GM23338 (cell line): ENCODE results near the gene ZNF33B. TPM values are rescaled to one million over a fixed set of nuclear protein-coding genes. Genes with fewer than 3 reads are reported as not detected.

Experiments used
- ATAC-seq: fragments of 200-7000 bp; cut with Tn5 transposase; 3 replicates; pipeline ENCODE4 v1.9.1; 2020
- DNase-seq: peaks from one replicate; pipeline ENCODE4 v3.0.0-alpha.2; 2015; ENCODE audit warnings: low spot score
- H2AFZ ChIP-seq: fragments of 200-600 bp; sonication (generic); 2 replicates; pipeline ENCODE4 v1.8.0; 2016; ENCODE audit warnings: antibody characterized with exemption, mild to moderate bottlenecking, moderate library complexity
- H3F3A ChIP-seq: fragments of 200-600 bp; sonication (generic); replicated peaks from 2 replicates; pipeline ENCODE4 v1.8.0; 2017; ENCODE audit warnings: antibody characterized with exemption, mixed run types, low read depth
- H3K27ac ChIP-seq: fragments of 200-600 bp; sonication (generic); 2 replicates; pipeline ENCODE4 v1.6.1; 2016; ENCODE audit warnings: low read depth
- H3K27me3 ChIP-seq: fragments of 200-600 bp; sonication (generic); 2 replicates; pipeline ENCODE4 v1.8.0; 2016; ENCODE audit warnings: mild to moderate bottlenecking, mixed run types, moderate library complexity; ENCODE audit not compliant: insufficient read depth
- H3K36me3 ChIP-seq: fragments of 200-600 bp; sonication (generic); 2 replicates; pipeline ENCODE4 v1.8.0; 2016; ENCODE audit warnings: mild to moderate bottlenecking; ENCODE audit not compliant: insufficient read depth
- H3K4me1 ChIP-seq: fragments of 200-600 bp; sonication (generic); 2 replicates; pipeline ENCODE4 v1.8.0; 2016; ENCODE audit warnings: mild to moderate bottlenecking, moderate library complexity; ENCODE audit not compliant: insufficient read depth
- H3K4me2 ChIP-seq: fragments of 200-600 bp; sonication (generic); 2 replicates; pipeline ENCODE4 v1.7.1; 2017; ENCODE audit warnings: mixed run types
- H3K4me3 ChIP-seq: fragments of 200-600 bp; sonication (generic); 2 replicates; pipeline ENCODE4 v1.6.1; 2016; ENCODE audit warnings: mixed run types
- H3K79me2 ChIP-seq: fragments of 200-600 bp; sonication (generic); replicated peaks from 2 replicates; pipeline ENCODE4 v1.8.0; 2017; ENCODE audit warnings: mild to moderate bottlenecking; ENCODE audit not compliant: insufficient read depth
- H3K9me2 ChIP-seq: fragments of 200-600 bp; sonication (generic); 2 replicates; pipeline ENCODE4 v1.8.0; 2017; ENCODE audit not compliant: insufficient read depth
- H4K20me1 ChIP-seq: fragments of 200-600 bp; sonication (generic); replicated peaks from 2 replicates; pipeline ENCODE4 v1.8.0; 2017; ENCODE audit warnings: mild to moderate bottlenecking; ENCODE audit not compliant: insufficient read depth
- H3K27ac Mint-ChIP-seq: 2 replicates; pipeline ENCODE4 v1.8.0; 2020; ENCODE audit warnings: inconsistent platforms, mild to moderate bottlenecking, moderate library complexity, mixed read lengths
- H3K27me3 Mint-ChIP-seq: 3 replicates; pipeline ENCODE4 v1.8.0; 2022; ENCODE audit warnings: low read depth, mild to moderate bottlenecking, moderate library complexity, mixed read lengths, inconsistent platforms; ENCODE audit not compliant: insufficient read depth, poor library complexity
- H3K36me3 Mint-ChIP-seq: 3 replicates; pipeline ENCODE4 v1.8.0; 2021; ENCODE audit warnings: low read depth, mild to moderate bottlenecking, inconsistent platforms, moderate library complexity, mixed read lengths
- H3K4me1 Mint-ChIP-seq: 3 replicates; pipeline ENCODE4 v1.8.0; 2020; ENCODE audit warnings: mild to moderate bottlenecking, inconsistent platforms, mixed read lengths
- H3K4me3 Mint-ChIP-seq: 3 replicates; pipeline ENCODE4 v1.8.0; 2021; ENCODE audit warnings: moderate library complexity, mild to moderate bottlenecking, inconsistent platforms, mixed read lengths
- H3K9me3 Mint-ChIP-seq: 3 replicates; pipeline ENCODE4 v1.8.0; 2020; ENCODE audit warnings: moderate library complexity, mild to moderate bottlenecking, inconsistent platforms, mixed read lengths
- CREB1 ChIP-seq: fragments of 250-450 bp; sonication (Bioruptor Pico); IDR thresholded peaks from 2 replicates; pipeline ENCODE4 v1.5.0; 2020; ENCODE audit warnings: low read depth, mild to moderate bottlenecking, moderate library complexity
- CTCF ChIP-seq, 2 experiments: fragments of 200-600 bp in 1 of 2; sonication (generic) in 1 of 2; conservative IDR thresholded peaks; 2 replicates each; pipeline versions ENCODE4 v1.5.1 to v1.6.1; 2016 to 2017; ENCODE audit warnings: antibody characterized with exemption in 2 of 2, low read depth in 2 of 2, mild to moderate bottlenecking in 2 of 2, moderate library complexity in 1 of 2
- JUNB ChIP-seq: IDR thresholded peaks from one replicate; pipeline ENCODE4 v1.6.1; 2016; ENCODE audit warnings: antibody characterized with exemption; ENCODE audit not compliant: unreplicated experiment
- NANOG ChIP-seq: IDR thresholded peaks from 2 replicates; pipeline ENCODE4 v1.6.1; 2016; ENCODE audit warnings: antibody characterized with exemption, borderline replicate concordance
- ZNF462 ChIP-seq: fragments of 250-450 bp; sonication (Bioruptor Pico); IDR thresholded peaks from 2 replicates; pipeline ENCODE4 v1.5.0; 2020; ENCODE audit warnings: mild to moderate bottlenecking, moderate library complexity
- polyA plus RNA-seq: library from polyadenylated mRNA; unstranded; fragments of >200 nt; fragmentation: Nextera tagmentation; extraction: Ambion mirVana; gene quantifications from 2 replicates; pipeline ENCODE4 v1.2.1, GENCODE V29; 2016
- total RNA-seq: library from RNA; depleted of rRNA; stranded (reverse); fragments of >200 nt; shearing (Covaris generic); gene quantifications from 2 replicates; pipeline ENCODE4 v1.2.3, GENCODE V29; 2014
- TF ChIP-seq, protein P1 (sequence below): IDR thresholded peaks from one replicate; pipeline ENCODE4 v1.6.1; 2018; ENCODE audit warnings: antibody characterized with exemption; ENCODE audit not compliant: unreplicated experiment

ZNF33B gene
- total and polyA plus RNA-seq, 2 experiments from 2014 or later, result 14.4 to 17.2 TPM

GRCh38 chr10:42637648-42638054 is 719 bp downstream of the ZNF33B start:
- peak overlapping the region; percentile 95 for H3K27ac Mint-ChIP-seq
- Histone ChIP-seq H3K9me2 (no peaks in the 10 kb centered on the region), H3K4me1 (peaks cover 6% of the 10 kb centered on the region), H4K20me1 (no peaks in the 10 kb centered on the region), H3K36me3 (no peaks in the 10 kb centered on the region), H3K27ac (peak overlapping the region; percentile 75), H2AFZ (peak overlapping the region; percentile 60), H3K4me3 (peak overlapping the region; percentile 84), H3K27me3 (no peaks in the 10 kb centered on the region), H3F3A (no peaks in the 10 kb centered on the region), H3K79me2 (peaks cover 37% of the 10 kb centered on the region), H3K4me2 (peak overlapping the region; percentile 84)
- H3K4me1 Mint-ChIP-seq, result peaks cover 12% of the 10 kb centered on the region; the same call in 2 of the 3 replicates
- H3K9me3 Mint-ChIP-seq, result no peaks in the 10 kb centered on the region; the same call in 2 of the 3 replicates
- no peak for TF ChIP-seq CREB1 (CRISPR knock-in tag)
- H3K4me3 Mint-ChIP-seq, result peak overlapping the region; percentile 88
- ATAC-seq (peak; percentile 8), DNase-seq (no peak)
- H3K36me3 Mint-ChIP-seq, result peaks cover 34% of the 10 kb centered on the region
- peaks cover 7% of the 10 kb centered on the region for H3K27me3 Mint-ChIP-seq

- H4K20me1 ChIP-seq, result no peaks in the 10 kb centered on the region
- no peak for DNase-seq
- ATAC-seq, result no peak
- H3K4me3 ChIP-seq, result peak overlapping the region; percentile 84
- H3K27ac ChIP-seq, result no peak overlapping the region
- peaks cover 6% of the 10 kb centered on the region for H3K4me1 ChIP-seq
- no peaks in the 10 kb centered on the region for H3K9me2 ChIP-seq
- no peaks in the 10 kb centered on the region for H3F3A ChIP-seq
- no peaks in the 10 kb centered on the region for H3K27me3 ChIP-seq
- Mint-ChIP-seq H3K4me3 (peak overlapping the region; percentile 88), H3K9me3 (no peaks in the 10 kb centered on the region; the same call in 2 of the 3 replicates), H3K4me1 (peaks cover 12% of the 10 kb centered on the region; the same call in 2 of the 3 replicates), H3K27ac (0 out of 2 replicates have a peak overlapping the region, but pooled peaks have one; percentile 75), H3K27me3 (peaks cover 7% of the 10 kb centered on the region), H3K36me3 (peaks cover 38% of the 10 kb centered on the region)
- peaks cover 37% of the 10 kb centered on the region for H3K79me2 ChIP-seq
- no peaks in the 10 kb centered on the region for H3K36me3 ChIP-seq
- H2AFZ ChIP-seq, result no peak overlapping the region
- peak overlapping the region; percentile 84 for H3K4me2 ChIP-seq
- TF ChIP-seq, protein P1, sequence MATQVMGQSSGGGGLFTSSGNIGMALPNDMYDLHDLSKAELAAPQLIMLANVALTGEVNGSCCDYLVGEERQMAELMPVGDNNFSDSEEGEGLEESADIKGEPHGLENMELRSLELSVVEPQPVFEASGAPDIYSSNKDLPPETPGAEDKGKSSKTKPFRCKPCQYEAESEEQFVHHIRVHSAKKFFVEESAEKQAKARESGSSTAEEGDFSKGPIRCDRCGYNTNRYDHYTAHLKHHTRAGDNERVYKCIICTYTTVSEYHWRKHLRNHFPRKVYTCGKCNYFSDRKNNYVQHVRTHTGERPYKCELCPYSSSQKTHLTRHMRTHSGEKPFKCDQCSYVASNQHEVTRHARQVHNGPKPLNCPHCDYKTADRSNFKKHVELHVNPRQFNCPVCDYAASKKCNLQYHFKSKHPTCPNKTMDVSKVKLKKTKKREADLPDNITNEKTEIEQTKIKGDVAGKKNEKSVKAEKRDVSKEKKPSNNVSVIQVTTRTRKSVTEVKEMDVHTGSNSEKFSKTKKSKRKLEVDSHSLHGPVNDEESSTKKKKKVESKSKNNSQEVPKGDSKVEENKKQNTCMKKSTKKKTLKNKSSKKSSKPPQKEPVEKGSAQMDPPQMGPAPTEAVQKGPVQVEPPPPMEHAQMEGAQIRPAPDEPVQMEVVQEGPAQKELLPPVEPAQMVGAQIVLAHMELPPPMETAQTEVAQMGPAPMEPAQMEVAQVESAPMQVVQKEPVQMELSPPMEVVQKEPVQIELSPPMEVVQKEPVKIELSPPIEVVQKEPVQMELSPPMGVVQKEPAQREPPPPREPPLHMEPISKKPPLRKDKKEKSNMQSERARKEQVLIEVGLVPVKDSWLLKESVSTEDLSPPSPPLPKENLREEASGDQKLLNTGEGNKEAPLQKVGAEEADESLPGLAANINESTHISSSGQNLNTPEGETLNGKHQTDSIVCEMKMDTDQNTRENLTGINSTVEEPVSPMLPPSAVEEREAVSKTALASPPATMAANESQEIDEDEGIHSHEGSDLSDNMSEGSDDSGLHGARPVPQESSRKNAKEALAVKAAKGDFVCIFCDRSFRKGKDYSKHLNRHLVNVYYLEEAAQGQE, result no peak
- TF ChIP-seq JUNB (no peak), CREB1 (CRISPR knock-in tag) (no peak), ZNF462 (CRISPR knock-in tag) (no peak), CTCF (conservative IDR thresholded peaks at IDR 0.05; ENCODE audit: low read depth in 2 of 2) (no peak), NANOG (no peak)
Observed at GRCh38 chr10:42637142-42637541, 1.2 kb downstream of the ZNF33B start.
